Keratinocyte (primary cell): Measurements from ENCODE around the gene RTP3.

Experiments
- CTCF ChIP-seq, 3 experiments: IDR thresholded peaks in 1 of 3; conservative IDR thresholded peaks in 1 of 3; optimal IDR thresholded peaks in 1 of 3; 2 replicates in 2 of 3; 3 replicates in 1 of 3; pipeline versions ENCODE3 to v1.5.1; 2011; ENCODE audit warnings: low read length in 3 of 3, mild to moderate bottlenecking in 3 of 3, moderate library complexity in 2 of 3, control low read depth in 1 of 3, inconsistent platforms in 1 of 3; ENCODE audit not compliant: insufficient read depth in 2 of 3; ENCODE audit errors: extremely low read depth in 1 of 3
- EZH2 ChIP-seq: IDR thresholded peaks from one replicate; pipeline ENCODE4 v1.6.1; 2012; ENCODE audit warnings: inconsistent platforms, mild to moderate bottlenecking, low read length, moderate library complexity

- TF ChIP-seq CTCF (optimal IDR thresholded peaks at IDR 0.05 in 1 of 3, IDR thresholded peaks at IDR 0.05 in 1 of 3, conservative IDR thresholded peaks at IDR 0.05 in 1 of 3; ENCODE audit: extremely low read depth in 1 of 3, insufficient read depth in 2 of 3, low read length in 3 of 3) (no peak), EZH2 (no peak)
Measured at GRCh38 chr3:46506526-46506925, 8.8 kb downstream of the RTP3 start.
